NT2/D1 (cell line): ENCODE measurements around the gene CD8B.
"Not testable (repeated sequence)": the region's sequence is repeated elsewhere in the genome, so short reads cannot be mapped to it uniquely, and the experiment has no call there.

Experiments
- SUZ12 ChIP-seq: IDR thresholded peaks from 2 replicates; pipeline ENCODE4 v1.6.1; 2011; ENCODE audit not compliant: insufficient read length, insufficient read depth; ENCODE audit errors: extremely low read depth
- YY1 ChIP-seq: IDR thresholded peaks from 2 replicates; pipeline ENCODE4 v1.6.1; 2011; ENCODE audit not compliant: insufficient read length, insufficient read depth

GRCh38 chr2:86882865-86883264, 21.2 kb upstream of the CD8B start:
- TF ChIP-seq YY1, SUZ12: not testable (repeated sequence)
